GM18505 (cell line): ENCODE data around the gene STX3.
"Not testable (repeated sequence)": the region's sequence is repeated elsewhere in the genome, so short reads cannot be mapped to it uniquely, and the experiment has no call there.

Experiments used
- ATAC-seq: cut with Tn5 transposase; IDR thresholded peaks from one replicate; pipeline ENCODE4 v1.9.1; 2021; ENCODE audit not compliant: unreplicated experiment
- POLR2A ChIP-seq: IDR thresholded peaks from 4 replicates; pipeline ENCODE4 v1.6.1; 2011; ENCODE audit warnings: borderline replicate concordance; ENCODE audit not compliant: insufficient read depth, insufficient read length; ENCODE audit errors: extremely low read depth

STX3 gene

GRCh38 chr11:59769111-59769510 lies 13.9 kb downstream of the STX3 start:
- TF ChIP-seq POLR2A: no peak
- no peak for ATAC-seq

GRCh38 chr11:59769828-59770227 lies 14.7 kb downstream of the STX3 start:
- ATAC-seq: no peak

DNA sequence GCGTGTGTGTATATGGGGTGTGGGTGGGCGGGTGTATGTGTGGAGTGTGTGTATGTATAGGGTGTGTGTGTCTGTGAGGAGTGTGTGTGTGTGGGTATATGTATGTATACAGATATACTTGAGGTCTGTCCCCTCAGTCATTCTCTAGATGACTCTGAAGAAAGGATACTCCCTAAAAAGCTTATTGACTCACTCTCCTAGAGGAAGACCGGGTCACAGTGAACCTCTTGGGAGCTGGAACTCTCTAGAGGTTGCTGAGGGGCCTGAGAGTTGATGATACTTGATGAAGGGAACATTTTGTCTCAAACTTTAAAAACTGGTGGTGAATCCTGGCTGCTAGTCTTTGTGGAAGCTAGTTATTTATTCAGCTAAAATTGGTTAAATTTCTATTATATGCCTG lies 15.1 kb downstream of the STX3 start:
- TF ChIP-seq POLR2A: no peak
- ATAC-seq: no peak

More at GRCh38 chr11:59769828-59770227, 14.7 kb downstream of the STX3 start:
- TF ChIP-seq POLR2A: no peak

DNA sequence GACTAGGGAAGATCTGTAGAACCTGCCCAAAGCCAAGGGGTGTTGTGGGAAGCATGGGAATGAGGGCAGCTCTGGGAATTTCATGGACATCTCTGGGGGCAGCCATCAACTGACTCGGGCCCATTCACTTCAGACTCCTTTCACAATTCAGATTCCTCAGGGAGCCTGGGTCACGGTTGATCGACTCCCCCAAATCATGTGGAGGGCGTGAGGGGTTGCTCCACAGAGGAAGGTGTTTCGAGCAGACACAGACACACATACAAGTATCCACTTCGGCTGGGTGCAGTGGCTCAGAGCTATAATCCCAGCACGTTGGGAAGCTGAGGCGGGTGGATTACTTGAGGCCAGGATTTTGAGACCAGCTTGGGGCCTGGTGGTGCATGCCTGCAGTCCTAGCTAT lies 15.7 kb downstream of the STX3 start:
- no peak for ATAC-seq
- TF ChIP-seq POLR2A: no peak

GRCh38 chr11:59771605-59772004 lies 16.4 kb downstream of the STX3 start:
- TF ChIP-seq POLR2A: no peak

DNA sequence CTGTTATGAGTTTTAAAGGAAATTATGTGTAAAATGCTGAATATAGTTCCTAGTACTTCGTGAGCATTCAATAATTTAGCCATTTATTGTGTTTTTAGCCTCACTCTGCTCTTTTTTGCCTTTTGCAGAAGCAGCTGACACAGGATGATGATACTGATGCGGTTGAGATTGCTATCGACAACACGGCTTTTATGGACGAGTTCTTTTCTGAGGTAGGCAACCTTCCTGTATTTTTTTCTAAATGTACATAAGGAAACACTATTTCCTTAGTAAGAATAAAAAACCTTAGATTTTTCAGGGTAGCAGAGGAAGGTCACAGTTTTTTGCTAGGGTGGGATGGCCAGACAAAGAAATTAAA lies 17.9 kb downstream of the STX3 start:
- no peak for TF ChIP-seq POLR2A
- no peak for ATAC-seq

More at GRCh38 chr11:59771605-59772004, 16.4 kb downstream of the STX3 start:
- no peak for ATAC-seq

DNA sequence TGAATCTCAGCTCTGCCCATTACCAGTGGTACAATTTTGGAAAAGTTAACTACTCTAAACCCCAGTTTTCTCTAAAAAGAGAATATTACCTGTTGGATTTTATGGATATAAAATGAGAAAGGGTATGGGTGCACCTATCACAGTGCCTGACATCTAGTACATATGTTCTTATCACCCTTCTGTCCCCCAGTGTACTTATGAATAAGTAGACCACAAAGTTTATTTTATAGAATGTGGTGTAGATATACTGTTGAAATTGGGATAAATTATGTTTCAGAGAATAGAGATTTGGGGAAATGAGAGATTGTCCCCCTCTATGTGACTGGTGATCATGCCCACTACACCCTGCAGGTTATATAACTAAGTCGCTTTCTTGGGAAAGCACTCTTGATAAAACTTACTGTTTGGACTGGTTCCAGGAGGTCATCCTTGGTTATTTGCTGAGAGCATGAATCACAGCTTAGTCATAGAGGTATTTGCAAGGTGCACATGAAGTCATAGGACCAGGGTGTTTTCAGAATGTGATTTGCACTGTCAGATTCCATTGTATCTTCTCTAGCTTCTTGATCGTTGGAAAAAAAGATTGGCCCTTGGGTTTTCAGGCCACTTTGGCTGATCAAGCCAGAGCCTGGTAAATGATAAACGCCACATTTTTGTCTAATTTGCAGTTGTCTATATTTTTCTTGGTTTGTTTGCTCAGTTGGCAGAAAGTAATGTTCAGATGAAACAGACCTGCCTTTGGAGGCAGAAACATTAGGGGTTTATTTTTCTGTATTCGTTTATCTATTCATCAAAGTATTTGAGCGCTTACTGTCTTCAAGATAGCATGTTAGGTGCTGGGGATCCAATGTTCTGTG lies 21.3 kb downstream of the STX3 start:
- TF ChIP-seq POLR2A: no peak
- no peak for ATAC-seq

DNA sequence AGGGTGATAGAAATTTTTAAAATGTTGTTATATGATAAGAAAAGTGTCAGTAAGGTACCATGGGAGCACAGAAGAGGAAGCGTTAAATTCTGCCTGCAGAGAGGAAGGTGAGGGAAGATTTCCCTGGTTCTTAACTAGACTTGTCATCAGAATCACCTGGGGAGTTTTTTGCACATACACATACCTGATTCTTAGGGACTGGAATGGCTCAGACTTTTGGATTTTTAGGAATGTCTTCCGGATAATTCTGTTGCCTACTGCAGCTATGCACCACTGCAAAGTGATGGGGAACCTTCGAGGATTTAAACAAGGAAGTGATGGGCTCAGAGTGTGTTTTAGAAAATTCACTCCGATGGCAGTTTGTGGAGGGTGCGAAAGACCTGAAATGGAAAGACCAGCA lies 21.9 kb downstream of the STX3 start:
- TF ChIP-seq POLR2A: no peak
- no peak for ATAC-seq

- TF ChIP-seq POLR2A: no peak
- ATAC-seq: no peak
Observed at GRCh38 chr11:59778122-59778521, 22.9 kb downstream of the STX3 start.

DNA sequence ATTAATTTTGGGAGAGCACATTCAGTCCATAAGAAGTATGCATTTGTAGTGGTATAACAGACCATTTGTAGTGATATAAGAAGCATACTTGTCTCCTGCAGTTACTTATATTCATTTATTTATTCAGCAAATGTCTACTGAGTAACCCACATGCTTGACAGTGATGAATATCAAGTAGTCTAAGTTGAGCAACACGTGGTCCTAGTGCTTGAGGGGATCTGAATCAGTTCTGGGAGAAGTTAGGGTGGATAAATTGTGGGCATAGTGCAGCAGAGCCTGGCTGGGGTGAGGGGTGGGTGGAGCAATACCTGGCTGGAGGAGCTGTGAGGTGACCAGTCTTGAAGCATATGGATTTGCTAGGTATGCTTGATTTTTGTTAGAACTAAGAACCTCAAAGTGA lies 24.3 kb downstream of the STX3 start:
- ATAC-seq: no peak
- TF ChIP-seq POLR2A: no peak

- ATAC-seq: no peak
- TF ChIP-seq POLR2A: no peak
Observed at GRCh38 chr11:59782080-59782479, 26.9 kb downstream of the STX3 start.

GRCh38 chr11:59783632-59784090 lies 28.5 kb downstream of the STX3 start:
- no peak for TF ChIP-seq POLR2A

GRCh38 chr11:59784441-59784840 lies 29.3 kb downstream of the STX3 start:
- ATAC-seq: not testable (repeated sequence)

More at GRCh38 chr11:59783632-59784090, 28.5 kb downstream of the STX3 start:
- ATAC-seq: no peak

- no peak for ATAC-seq
- no peak for TF ChIP-seq POLR2A
Observed at GRCh38 chr11:59785818-59786217, 30.6 kb downstream of the STX3 start.
